HepG2 (cell line): ENCODE measurements around the gene SLC26A5. TPM values are rescaled to one million over a fixed set of nuclear protein-coding genes. Genes with fewer than 3 reads are reported as not detected.
A peak's percentile ranks its signal among the peaks of the same experiment; 100 is the strongest.

Experiments
- BRCA1 ChIP-seq: sonication (generic); formaldehyde crosslinking; IDR thresholded peaks from 2 replicates; pipeline ENCODE4 v1.4.0; 2020; ENCODE audit warnings: missing genetic modification reagents
- ELF1 ChIP-seq: sonication (generic); formaldehyde crosslinking; IDR thresholded peaks from 2 replicates; pipeline ENCODE4 v1.4.0; 2020; ENCODE audit warnings: missing genetic modification reagents
- ETV5 ChIP-seq: IDR thresholded peaks from 2 replicates; pipeline ENCODE4 v1.6.1; 2018; ENCODE audit warnings: missing biosample characterization, missing genetic modification reagents, inconsistent platforms, borderline replicate concordance
- FOXJ3 ChIP-seq: sonication (generic); formaldehyde crosslinking; IDR thresholded peaks from 2 replicates; pipeline ENCODE4 v1.4.0; 2020; ENCODE audit warnings: missing genetic modification reagents, mild to moderate bottlenecking, borderline replicate concordance
- KMT2B ChIP-seq: IDR thresholded peaks from 2 replicates; pipeline ENCODE4 v1.6.1; 2016; ENCODE audit warnings: missing genetic modification reagents, missing compliant biosample characterization
- MAX ChIP-seq: IDR thresholded peaks from 2 replicates; pipeline ENCODE4 v1.6.1; 2012; ENCODE audit warnings: inconsistent platforms
- MXD1 ChIP-seq: sonication (generic); formaldehyde crosslinking; IDR thresholded peaks from 2 replicates; pipeline ENCODE4 v1.4.0; 2020; ENCODE audit warnings: mild to moderate bottlenecking, missing genetic modification reagents
- MZF1 ChIP-seq: sonication (generic); formaldehyde crosslinking; IDR thresholded peaks from 2 replicates; pipeline ENCODE4 v1.8.1; 2023; ENCODE audit warnings: mild to moderate bottlenecking, missing genetic modification reagents, borderline replicate concordance
- NFIC ChIP-seq: IDR thresholded peaks from 2 replicates; pipeline ENCODE4 v1.6.1; 2012; ENCODE audit warnings: mild to moderate bottlenecking, low read length, inconsistent platforms
- POLR2AphosphoS2 ChIP-seq: IDR thresholded peaks from 2 replicates; pipeline ENCODE4 v1.6.1; 2011; ENCODE audit warnings: low read depth, low read length, improper control_type of control experiment
- SP5 ChIP-seq: IDR thresholded peaks from 2 replicates; pipeline ENCODE4 v1.6.1; 2016; ENCODE audit warnings: low read depth, borderline replicate concordance
- TIGD3 ChIP-seq: sonication (generic); formaldehyde crosslinking; IDR thresholded peaks from 2 replicates; pipeline ENCODE4 v1.5.1; 2020; ENCODE audit warnings: mild to moderate bottlenecking, missing genetic modification reagents, borderline replicate concordance
- ZNF18 ChIP-seq: sonication (generic); formaldehyde crosslinking; IDR thresholded peaks from 2 replicates; pipeline ENCODE4 v1.8.0; 2022; ENCODE audit warnings: mild to moderate bottlenecking, missing genetic modification reagents; ENCODE audit not compliant: insufficient replicate concordance
- ZNF331 ChIP-seq: sonication (generic); formaldehyde crosslinking; IDR thresholded peaks from 2 replicates; pipeline ENCODE4 v1.4.0; 2020; ENCODE audit warnings: missing genetic modification reagents
- ZNF567 ChIP-seq: sonication (generic); formaldehyde crosslinking; IDR thresholded peaks from 2 replicates; pipeline ENCODE4 v1.8.1; 2023; ENCODE audit warnings: mild to moderate bottlenecking, missing genetic modification reagents, borderline replicate concordance
- ZNF704 ChIP-seq: sonication (generic); formaldehyde crosslinking; IDR thresholded peaks from 2 replicates; pipeline ENCODE4 v1.8.1; 2023; ENCODE audit warnings: mild to moderate bottlenecking, inconsistent platforms, moderate library complexity, missing genetic modification reagents, borderline replicate concordance
- ZNF772 ChIP-seq: sonication (generic); formaldehyde crosslinking; IDR thresholded peaks from 2 replicates; pipeline ENCODE4 v1.5.0; 2020; ENCODE audit warnings: mild to moderate bottlenecking, missing genetic modification reagents
- polyA plus RNA-seq, 8 experiments: library from polyadenylated mRNA; depleted of rRNA in 3 of 8; stranded (reverse) in 7 of 8; unstranded in 1 of 8; fragments of >200 nt; fragmentation: Illumina TruSeq in 4 of 8; extraction: Trizol in 4 of 8; gene quantifications; 2 replicates each; pipeline versions ENCODE4 v1.2.1 to v1.2.3, GENCODE V29; 2011 to 2016; ENCODE audit warnings: low read depth in 4 of 8, missing spikeins in 1 of 8, mixed read lengths in 1 of 8; ENCODE audit not compliant: insufficient read depth in 1 of 8
- total RNA-seq, 5 experiments: library from RNA; depleted of rRNA; stranded (reverse); fragments of >200 nt; fragmentation: Illumina TruSeq; extraction: Trizol; gene quantifications; 2 replicates each; pipeline ENCODE4 v1.2.3, GENCODE V29; 2016; ENCODE audit warnings: low read depth in 1 of 5
- TF ChIP-seq, protein P1 (sequence below): sonication (generic); formaldehyde crosslinking; IDR thresholded peaks from 2 replicates; pipeline ENCODE4; 2020; ENCODE audit warnings: missing genetic modification reagents, mild to moderate bottlenecking, borderline replicate concordance
- TF ChIP-seq, protein P2 (sequence below): sonication (generic); formaldehyde crosslinking; conservative IDR thresholded peaks from 2 replicates; pipeline ENCODE4 v1.4.0; 2020; ENCODE audit warnings: missing genetic modification reagents

Gene SLC26A5
- total and polyA plus RNA-seq, 2 of the 13 experiments (the other 11 are each of a cell fraction or from before 2014, with no cell fraction given): 0.08 to 0.11 TPM

DNA sequence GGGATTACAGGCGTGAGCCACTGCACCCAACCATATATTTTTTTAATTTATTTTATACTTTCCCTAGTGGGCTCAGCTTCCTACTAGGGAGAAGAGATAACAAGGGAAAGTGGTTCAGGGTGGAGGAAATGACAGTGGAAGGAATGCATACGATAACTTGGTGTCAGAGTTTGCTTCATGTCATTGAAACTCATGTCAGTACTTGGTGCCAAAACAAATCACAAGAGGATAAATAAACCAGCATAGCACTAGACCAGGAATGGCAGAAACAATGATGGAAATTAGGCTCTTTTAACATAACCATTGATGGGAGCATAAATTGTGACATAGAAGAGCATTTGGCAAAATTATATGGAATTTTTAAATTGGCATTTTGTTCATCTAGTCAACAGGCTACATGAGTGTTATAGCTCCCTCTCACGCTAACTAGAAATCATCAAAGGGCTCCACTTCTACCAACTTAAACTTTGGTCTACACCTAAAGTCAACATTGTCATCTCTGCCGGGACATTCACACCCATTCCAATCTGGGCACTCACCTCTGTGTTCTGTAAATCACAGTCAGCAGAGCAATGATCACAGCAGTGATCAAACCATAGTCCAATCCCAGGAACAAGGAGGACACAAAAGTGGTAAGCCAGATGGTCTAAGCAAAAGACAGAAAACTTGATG lies 57.4 kb downstream of the SLC26A5 start (continued):
- no peak for TF ChIP-seq MZF1 (CRISPR knock-in tag)
- no peak for TF ChIP-seq ZNF567 (CRISPR knock-in tag)
- no peak for TF ChIP-seq ETV5 (CRISPR knock-in tag)
- TF ChIP-seq, protein P1, sequence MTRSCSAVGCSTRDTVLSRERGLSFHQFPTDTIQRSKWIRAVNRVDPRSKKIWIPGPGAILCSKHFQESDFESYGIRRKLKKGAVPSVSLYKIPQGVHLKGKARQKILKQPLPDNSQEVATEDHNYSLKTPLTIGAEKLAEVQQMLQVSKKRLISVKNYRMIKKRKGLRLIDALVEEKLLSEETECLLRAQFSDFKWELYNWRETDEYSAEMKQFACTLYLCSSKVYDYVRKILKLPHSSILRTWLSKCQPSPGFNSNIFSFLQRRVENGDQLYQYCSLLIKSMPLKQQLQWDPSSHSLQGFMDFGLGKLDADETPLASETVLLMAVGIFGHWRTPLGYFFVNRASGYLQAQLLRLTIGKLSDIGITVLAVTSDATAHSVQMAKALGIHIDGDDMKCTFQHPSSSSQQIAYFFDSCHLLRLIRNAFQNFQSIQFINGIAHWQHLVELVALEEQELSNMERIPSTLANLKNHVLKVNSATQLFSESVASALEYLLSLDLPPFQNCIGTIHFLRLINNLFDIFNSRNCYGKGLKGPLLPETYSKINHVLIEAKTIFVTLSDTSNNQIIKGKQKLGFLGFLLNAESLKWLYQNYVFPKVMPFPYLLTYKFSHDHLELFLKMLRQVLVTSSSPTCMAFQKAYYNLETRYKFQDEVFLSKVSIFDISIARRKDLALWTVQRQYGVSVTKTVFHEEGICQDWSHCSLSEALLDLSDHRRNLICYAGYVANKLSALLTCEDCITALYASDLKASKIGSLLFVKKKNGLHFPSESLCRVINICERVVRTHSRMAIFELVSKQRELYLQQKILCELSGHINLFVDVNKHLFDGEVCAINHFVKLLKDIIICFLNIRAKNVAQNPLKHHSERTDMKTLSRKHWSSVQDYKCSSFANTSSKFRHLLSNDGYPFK (CRISPR knock-in tag): no peak
- TF ChIP-seq ZNF704 (CRISPR knock-in tag): no peak
- TF ChIP-seq ZNF18 (CRISPR knock-in tag): no peak
- TF ChIP-seq SP5 (CRISPR knock-in tag): 0 out of 2 replicates have a peak, but pooled peaks have one; percentile 15
- no peak for TF ChIP-seq MAX
- peak; percentile 39; the same call in 1 of the 2 replicates for TF ChIP-seq ZNF331 (CRISPR knock-in tag)
- no peak for TF ChIP-seq ELF1 (CRISPR knock-in tag)
- 0 out of 2 replicates have a peak, but pooled peaks have one; percentile 58 for TF ChIP-seq ZNF772 (CRISPR knock-in tag)
- no peak for TF ChIP-seq POLR2AphosphoS2
- TF ChIP-seq, protein P2, sequence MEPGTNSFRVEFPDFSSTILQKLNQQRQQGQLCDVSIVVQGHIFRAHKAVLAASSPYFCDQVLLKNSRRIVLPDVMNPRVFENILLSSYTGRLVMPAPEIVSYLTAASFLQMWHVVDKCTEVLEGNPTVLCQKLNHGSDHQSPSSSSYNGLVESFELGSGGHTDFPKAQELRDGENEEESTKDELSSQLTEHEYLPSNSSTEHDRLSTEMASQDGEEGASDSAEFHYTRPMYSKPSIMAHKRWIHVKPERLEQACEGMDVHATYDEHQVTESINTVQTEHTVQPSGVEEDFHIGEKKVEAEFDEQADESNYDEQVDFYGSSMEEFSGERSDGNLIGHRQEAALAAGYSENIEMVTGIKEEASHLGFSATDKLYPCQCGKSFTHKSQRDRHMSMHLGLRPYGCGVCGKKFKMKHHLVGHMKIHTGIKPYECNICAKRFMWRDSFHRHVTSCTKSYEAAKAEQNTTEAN (CRISPR knock-in tag): peak; percentile 67; the same call in 1 of the 2 replicates
- no peak for TF ChIP-seq BRCA1 (CRISPR knock-in tag)
- no peak for TF ChIP-seq MXD1 (CRISPR knock-in tag)
- TF ChIP-seq KMT2B (CRISPR knock-in tag): no peak
- TF ChIP-seq TIGD3 (CRISPR knock-in tag): no peak
- TF ChIP-seq NFIC: peak; percentile 44; the same call in 1 of the 2 replicates
- TF ChIP-seq FOXJ3 (CRISPR knock-in tag): peak; percentile 72; the same call in 1 of the 2 replicates
